HG03060 (cell line): ENCODE data around the gene TMEM245.

Experiments used
- ATAC-seq: cut with Tn5 transposase; IDR thresholded peaks from one replicate; pipeline ENCODE4 v1.9.1; 2021; ENCODE audit warnings: low read depth, moderate number of reproducible peaks; ENCODE audit not compliant: unreplicated experiment

Gene TMEM245

DNA sequence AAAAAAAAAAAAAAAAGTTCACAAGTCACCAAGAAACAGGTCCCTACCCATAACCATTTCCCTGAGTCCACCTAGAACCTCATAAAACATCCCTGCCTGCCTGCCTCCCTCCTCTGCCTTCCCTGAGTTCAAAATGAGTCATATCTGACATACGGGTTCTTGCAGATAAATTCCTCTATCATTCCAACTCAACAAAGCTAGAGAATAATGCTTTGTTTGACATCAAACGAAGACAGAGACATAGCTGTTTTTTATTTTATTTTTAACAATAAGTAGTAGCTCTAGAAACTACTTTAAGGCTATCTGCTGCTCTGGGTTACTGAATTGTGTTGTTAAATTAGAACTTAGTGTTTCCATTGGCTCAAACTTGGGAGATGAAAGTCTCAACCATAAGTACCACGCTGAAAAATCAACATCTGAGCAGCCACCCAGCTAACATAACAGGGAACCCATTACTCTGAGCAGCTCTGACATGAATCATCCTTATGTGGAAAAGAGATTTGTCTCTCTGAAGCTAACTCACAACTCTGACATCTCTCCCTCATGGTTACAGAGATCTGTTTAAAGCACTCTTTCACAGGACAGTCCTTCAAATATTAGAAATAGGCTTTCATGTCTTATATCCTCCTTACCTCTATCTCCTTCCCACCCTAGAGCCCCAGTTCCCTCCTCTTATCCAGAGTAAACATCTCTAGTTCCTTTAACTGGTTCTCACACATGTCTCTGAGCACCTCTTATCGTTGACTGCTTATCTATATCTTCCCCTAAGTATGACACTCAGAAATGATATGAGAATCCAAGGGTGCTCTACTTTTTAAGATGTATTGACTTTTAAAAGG, 12.1 kb downstream of the TMEM245 start:
- no peak for ATAC-seq

DNA sequence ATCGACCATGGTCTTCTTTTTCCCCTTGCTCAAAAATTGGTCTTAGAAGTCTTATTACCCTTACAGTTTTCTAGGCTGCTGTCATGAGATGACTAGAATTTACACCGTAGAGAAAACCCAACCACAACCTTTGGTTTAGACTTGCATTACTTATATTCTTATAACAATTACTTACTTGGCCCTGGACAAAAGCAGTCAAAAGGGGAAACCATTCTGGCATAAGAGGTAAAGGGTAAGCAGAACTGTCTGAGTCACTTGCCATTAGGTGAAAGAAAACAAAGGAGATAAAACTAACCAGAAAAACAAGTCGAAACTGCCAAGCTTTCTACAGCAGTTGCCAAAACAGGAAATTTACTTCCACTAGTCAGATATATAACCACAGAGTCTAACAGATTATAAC, 17.9 kb downstream of the TMEM245 start:
- ATAC-seq: peak; percentile 57

DNA sequence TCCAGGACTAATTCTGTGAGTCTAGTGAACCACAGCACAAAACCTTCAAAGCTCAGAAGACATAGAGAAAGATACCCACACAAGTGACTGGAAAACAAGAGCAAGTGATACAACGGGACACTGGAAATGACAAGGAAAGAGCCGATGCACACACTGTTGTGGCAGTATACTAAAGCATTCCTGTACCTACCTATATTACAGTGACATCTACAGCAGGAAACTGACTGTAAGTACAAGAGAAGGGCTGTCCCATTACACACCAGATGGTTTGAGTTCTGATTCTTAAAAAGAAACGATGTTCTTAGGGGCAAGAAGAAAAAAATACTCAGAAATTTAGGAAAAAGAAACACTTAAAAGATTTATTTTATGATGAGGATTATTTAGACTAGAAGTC, 18.5 kb downstream of the TMEM245 start:
- ATAC-seq: no peak

DNA sequence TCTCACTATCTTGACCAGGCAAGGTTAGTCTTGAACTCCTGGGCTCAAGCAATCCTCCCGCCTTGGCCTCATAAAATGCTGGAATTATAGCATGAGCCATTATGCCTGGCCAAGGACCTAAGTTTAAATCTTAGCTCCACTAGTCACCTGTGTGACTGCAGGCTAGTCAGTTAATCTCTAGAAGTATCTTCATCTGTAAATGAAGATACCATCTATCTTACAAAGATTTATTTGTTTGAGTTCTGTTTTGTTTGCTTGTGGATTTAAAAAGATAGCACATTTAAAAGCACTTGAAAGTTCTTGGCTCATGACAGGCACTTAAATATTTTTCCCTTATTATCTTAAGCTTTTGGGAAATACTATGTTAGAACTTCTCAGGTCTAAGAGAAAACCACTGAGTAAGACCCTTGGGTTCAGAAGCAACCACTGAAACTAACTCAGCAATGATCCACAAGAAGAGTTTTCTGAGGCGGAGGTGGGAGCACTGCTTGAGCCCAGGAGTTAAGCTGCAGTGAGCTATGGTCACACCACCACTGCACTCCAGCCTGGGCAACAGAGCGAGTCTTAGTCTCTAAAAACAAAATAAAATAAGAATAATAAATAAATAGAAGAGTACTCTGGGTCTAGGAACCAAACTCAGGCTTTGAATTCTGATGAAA, 19.1 kb downstream of the TMEM245 start:
- ATAC-seq: no peak

DNA sequence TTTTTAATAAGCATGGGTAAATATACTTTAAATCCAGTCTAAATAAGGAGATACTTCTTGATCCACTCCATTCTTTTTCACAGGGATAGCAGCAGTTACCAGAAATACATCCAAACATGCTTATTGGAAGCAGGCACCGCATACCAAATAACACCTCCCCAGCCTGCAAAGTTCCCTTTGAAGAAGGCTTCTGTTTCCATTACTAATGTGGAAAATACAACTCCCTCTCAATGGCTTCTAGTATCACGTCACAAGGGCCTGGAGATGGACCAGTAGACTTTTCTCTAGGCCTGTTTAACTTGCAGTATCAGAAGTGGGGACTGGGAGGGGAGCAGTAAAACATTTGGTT, 20.8 kb downstream of the TMEM245 start:
- no peak for ATAC-seq

DNA sequence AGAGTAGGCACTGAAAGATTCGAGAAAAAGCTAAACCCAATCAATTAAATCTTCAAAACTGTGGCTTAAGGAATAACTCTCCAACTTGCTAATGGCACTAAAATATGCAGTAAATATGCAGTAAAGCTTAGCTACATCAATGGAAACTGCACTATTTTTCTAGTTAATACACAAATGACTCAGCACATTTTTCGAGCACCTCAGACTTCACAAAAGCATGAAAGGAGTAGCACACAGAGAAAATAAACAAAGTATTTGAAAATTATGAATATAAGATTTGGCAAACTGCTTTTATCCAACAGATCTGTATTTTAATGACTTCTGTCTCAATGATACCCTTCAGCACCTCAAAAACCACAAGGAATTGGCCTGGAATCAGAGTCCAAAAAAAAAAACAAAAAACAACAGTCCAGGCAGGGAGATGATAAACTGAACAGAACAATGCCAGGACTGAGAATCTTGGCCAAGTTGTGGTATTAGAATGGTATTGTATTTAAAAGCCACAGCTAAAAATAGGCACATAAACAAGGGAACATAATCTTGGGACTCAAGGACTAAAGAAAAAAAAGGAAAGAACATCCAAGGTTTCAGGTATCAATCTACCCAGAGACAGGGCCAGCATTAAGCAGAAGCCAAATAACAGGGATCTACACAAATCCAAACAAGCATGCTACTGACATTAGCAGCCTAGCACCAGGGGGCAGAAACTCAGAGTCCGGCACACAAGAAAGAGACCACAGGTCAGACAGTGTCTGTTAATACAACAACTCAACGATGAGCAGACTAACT, 21.4 kb downstream of the TMEM245 start:
- ATAC-seq: no peak

DNA sequence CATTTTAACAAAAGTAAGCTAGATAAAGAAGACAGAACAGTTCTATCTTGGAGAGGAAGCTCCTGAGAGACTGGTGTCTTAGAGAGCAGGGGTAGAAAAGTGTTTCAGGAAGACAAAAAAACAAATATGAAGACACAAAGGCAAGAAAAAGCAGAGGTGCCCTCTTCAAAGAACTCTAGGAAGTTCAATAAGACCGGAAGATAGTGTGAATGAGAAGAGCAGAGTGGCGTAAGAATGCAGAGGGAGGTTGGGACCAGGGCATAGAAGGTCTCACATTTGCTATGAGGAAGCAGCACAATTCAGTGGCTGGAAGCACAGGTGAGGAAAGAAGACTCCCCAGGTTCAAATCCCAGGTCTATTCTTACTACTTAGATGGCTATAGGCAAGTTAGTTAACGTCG, 22.6 kb downstream of the TMEM245 start:
- no peak for ATAC-seq

DNA sequence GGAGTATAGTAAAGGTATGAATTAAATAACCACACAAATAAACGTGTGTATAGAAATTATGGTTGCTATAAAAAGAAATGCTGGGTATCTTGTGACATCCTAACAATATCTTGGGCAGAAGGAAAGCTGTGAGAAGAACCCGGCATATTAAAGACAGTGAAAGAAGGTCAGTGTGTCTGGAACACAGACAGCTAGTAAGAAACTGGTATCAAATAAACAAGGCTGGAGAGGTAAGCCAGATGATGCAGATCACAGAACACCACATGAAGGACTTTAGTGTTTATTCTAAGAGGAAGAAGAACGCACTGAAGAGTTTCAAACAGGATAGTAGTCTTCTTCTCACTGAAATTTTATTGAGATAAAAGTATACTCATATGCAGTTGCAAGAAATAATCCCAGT, 24.4 kb downstream of the TMEM245 start:
- ATAC-seq: no peak

DNA sequence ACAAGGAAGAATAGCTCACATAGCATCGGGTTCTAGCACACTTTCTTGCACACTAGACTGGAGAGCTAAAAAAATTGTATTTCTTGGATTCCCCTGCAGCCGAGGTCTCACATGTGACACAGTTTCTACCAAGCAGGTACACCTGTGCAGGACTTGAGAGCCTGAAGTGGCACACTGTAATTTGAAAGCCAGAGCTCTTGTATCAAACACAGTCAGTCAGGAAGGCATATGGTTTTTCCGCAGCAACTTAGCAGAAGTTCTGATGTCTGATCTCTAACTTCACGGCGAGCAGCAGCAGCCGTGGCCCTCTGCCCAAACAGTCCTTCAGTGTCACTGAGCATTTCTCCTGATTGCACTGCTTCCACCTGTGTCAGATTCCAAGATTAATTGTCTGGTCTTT, 25.5 kb downstream of the TMEM245 start:
- ATAC-seq: no peak

DNA sequence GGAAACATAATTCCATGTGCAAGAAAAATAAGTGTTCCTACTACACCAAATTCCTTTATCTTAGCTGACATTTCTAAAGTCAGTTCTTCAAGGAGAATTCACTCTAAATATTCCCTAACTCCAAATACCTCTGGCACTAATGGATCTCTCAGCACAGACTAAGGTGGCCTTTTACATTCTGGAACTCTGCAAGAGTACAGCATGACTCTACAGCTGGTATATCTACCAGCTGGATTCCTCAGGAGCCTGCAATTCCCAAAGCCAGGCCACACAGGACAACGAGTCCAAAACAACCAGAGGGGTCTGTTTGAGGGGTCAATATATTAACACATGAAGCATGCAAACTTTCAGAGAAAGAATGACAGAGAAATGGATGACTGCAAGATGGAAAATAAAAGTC, 27.2 kb downstream of the TMEM245 start:
- ATAC-seq: no peak

DNA sequence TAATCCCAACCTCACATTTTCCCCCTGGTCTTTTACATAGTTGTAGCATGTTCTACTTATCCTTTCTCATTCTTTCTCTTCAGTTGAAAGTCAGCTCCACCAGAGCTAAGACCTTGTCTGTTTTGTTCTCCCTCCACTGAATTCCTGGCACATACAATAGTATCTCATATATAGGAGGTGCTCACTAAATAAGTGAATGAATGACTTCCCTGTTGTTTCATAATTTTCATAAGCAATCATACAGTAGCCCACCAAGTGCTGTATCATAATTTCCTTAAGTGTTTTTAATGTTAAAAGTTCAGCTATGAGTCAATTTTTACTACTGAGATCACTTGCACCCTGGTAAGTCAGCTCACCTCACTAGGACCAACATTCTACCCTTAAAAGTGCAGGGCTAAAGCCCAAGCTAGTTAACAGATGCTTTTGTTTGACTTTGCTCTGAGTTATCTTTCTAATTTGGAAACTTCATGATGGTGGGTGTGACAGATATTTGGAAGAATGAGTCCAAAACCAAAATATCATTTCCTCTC, 27.6 kb downstream of the TMEM245 start:
- ATAC-seq: no peak

DNA sequence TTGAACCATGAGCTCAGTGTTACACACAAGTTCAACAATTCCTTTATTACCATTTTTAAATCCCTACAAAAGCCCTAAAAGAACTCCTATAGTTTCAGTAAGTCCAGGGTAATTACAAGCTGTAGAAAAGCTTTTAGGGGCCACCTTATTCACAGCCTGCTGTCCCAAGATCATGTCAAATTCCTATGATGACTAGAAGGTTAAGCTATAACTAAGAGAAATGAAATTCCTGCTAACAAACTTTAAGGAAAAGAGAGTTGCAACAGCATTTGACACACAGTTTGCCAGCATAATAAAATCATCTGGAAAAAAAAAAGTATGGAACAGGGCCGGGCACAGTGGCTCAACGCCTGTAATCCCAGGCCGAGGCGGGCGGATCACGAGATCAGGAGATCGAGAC, 31.5 kb downstream of the TMEM245 start:
- no peak for ATAC-seq

DNA sequence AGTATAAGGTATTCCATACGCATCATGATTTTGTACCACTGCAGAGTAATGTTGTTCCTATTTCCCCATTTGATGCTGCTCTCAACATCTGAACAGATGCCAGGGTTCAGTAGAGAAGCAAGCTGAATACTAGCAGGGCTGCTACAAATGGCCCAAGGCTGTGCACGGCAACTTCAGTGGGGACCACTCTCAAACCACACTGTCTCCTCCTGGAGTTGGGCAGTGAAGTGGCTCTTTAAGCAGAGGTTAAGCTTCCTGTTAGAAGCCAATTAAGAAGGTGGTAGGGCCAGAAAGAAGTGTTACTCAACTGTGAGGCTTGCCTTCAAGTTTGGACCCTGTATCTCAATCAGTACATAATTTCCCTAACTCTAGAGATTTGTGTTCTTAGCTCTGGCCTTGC, 32.0 kb downstream of the TMEM245 start:
- no peak for ATAC-seq

DNA sequence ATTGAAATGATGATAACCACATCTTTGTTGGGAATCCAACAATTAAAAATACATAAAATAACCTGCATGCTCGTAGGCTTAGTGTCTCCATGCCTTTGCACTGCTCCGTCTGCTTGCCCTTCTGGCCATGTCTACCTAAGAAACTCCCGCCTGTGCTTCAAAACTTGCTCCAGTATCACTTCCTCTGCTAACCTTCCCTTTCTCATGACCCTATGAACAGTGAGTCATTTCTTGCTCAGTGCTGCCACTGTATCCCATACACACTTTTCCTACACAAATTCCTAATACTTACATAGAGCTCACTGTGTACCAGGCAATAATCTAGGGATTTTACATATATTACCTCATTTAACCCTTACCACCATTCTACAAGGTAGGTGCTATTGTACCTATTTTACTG, 33.5 kb downstream of the TMEM245 start:
- ATAC-seq: peak; percentile 68

DNA sequence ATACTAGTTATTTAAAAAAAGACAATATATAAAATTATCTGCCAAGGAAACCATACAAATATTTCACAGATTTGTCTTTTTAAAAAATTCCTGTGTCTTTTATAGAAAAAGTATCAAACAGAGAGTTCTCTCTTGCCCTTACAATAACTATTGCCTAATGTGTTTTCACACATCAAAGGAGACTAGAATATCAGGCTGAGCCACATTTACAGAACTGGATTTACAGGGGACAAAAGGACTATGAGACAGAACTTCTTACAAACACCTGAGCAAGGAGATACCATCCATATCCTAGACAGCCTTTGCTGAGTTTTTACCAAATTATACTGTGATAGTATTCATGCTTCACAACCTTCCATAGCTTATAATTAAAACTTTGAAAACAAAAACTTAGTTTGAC, 34.2 kb downstream of the TMEM245 start:
- no peak for ATAC-seq

DNA sequence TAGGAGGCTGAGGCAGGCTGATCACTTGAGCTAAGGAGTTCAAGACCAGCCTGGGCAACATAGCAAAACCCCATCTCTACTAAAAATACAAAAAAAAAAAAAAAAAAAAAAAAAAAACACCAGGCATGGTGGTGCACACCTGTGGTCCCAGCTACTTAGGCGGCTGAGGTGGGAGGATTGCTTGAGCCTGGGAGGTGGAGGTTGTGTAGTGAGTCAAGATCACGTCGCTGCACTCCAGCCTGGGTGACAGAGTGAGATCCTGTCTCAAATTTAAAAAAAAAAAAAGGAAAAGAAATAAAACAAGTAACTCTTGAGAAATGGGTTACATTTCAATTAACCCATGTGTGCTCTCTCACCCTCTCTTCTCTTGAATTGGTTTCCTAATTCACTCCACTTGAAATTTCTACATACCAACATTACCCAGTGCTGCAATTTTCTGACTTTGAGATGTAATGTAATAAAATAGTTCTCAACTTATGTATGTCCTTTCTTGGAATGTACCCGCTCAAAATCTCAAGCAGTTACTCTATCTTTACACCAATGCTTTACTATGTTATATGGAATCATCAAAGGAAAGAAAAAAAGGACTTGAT, 35.8 kb downstream of the TMEM245 start:
- no peak for ATAC-seq

DNA sequence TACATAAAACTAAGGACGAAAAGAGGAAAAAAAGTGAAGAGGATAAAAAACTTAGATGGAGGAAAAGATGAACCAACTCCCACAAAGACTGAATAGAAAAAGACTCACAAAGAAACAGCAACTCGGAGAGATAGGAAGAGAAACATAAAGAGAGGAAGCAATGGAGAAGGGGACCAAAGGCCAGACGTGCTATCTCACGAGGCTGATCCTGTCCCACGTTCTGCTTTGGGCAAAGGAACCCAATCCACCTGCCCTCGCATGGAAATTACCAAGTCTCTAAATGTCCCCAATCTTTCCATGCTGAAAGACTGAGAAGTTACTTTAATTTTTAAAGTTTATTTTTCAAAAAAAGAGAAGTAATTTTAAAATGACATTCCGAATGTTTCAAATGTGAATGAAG, 36.6 kb downstream of the TMEM245 start:
- ATAC-seq: no peak

DNA sequence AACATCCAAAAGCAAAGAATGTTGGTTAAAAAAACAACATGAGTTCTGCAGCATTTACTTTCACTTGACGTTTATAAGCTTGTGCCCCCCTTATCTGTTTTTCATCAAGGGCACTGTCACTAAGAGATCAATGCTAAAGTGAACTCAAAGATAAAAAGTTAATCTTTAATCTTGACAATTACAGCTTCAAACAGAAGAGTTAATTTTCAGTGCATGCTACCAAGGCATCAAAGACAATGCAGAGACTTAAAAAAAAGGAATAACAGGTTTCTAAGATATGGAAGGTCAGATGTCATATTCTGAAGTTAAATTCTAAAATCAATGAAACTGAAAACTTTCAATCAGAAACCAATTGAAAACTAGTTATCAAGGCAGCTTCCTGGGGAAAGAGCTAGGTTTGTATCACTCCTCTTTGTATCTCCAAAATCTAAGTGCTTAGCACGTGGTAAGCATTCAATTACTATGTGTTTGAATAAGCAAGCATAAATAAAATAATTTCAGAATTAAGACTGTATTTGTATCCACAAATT, 37.6 kb downstream of the TMEM245 start:
- no peak for ATAC-seq

DNA sequence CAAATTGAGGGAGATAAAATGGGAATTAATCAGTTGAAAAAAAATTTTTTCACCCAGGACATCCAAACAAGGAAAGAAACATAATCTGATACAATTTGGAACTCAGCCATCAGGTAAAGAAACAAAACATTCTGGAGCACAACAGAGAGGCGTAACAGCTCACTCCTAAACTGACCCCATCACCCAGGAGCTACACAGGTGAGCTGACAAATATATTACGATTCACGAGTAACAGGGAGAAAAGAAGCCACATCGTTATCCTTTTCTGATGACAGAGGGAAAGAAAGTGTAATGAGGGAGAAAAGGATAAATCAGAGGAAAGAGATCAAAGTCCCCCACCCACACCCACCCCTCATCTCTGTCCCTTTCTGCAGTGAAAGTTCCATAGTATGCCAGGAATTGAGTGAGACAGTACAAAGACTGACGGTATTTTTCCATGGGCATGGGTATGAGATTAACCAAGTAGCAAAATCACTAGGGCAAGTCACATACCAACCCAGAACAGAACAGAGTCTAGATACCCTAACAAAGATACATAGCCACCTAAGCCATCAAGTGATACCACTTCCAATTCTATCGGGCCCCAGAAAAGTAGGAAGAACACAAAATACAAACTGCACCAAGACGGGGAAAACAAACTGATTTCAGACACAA, 45.4 kb downstream of the TMEM245 start:
- ATAC-seq: no peak

DNA sequence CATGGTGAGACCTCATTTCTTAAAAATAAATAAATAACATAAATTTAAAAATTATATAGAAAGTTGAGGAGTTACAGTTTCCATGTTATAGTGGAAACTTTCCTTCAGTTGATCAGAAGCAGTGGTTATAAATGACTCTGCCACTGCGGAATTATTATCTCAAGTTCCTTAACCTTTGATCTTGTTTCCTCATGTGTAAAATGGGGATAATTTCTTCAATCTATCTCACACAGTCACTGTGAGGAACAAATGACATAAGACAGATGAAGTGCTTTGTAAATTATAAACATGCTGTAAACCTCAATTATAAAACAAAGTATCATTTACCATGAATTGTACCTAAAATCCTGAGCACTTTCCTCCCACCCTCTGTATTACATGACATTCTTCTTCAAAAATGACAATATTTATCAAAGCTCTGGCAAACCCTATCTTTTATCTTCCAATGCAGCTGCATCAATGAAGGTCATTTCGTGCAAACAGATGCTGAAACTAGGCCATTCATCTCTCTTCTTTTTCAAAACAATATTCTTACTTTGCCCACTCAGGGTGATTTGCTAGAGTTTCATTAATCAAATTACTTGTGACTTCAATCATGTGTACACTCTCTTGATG, 46.8 kb downstream of the TMEM245 start:
- no peak for ATAC-seq
